IPS DF 4.7 (cell line): ENCODE data around the gene AMHR2.

Source experiments
- DNase-seq: peaks from one replicate; pipeline ENCODE4 v3.0.0-alpha.2; 2013; ENCODE audit warnings: low spot score; ENCODE audit errors: extremely low read depth

AMHR2 gene

GRCh38 chr12:53479331-53479730 lies 55.7 kb downstream of the AMHR2 start:
- no peak for DNase-seq

- DNase-seq: no peak
These were observed 57.1 kb downstream of the AMHR2 start for GRCh38 chr12:53480491-53481442.
